ENCODE results near the gene SKAP1.

DNA sequence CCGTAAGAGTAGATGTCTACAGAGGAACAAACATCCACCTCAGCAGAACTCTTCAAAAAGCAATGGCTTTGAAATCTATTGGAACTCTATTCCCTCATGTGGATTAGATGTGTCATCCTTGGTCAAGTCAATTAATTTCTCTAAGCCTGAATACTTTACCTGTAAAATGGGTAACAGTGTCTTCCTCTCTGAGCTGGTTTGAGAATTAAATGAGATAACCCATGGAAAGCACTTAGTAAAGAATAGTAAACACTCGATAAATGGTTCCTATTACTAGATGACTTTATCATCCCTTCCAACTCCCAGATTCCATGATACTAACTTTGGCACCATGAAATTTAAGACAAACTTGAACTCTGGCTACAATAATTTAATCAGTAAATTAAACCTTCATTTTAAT lies 89.1 kb downstream of the SKAP1 start:
- no peak for TF ChIP-seq ISL1 (CRISPR knock-in tag; IDR thresholded peaks at IDR 0.05)
- no peak for TF ChIP-seq ZFP3 (CRISPR knock-in tag; IDR thresholded peaks at IDR 0.05)
- TF ChIP-seq, protein P1, sequence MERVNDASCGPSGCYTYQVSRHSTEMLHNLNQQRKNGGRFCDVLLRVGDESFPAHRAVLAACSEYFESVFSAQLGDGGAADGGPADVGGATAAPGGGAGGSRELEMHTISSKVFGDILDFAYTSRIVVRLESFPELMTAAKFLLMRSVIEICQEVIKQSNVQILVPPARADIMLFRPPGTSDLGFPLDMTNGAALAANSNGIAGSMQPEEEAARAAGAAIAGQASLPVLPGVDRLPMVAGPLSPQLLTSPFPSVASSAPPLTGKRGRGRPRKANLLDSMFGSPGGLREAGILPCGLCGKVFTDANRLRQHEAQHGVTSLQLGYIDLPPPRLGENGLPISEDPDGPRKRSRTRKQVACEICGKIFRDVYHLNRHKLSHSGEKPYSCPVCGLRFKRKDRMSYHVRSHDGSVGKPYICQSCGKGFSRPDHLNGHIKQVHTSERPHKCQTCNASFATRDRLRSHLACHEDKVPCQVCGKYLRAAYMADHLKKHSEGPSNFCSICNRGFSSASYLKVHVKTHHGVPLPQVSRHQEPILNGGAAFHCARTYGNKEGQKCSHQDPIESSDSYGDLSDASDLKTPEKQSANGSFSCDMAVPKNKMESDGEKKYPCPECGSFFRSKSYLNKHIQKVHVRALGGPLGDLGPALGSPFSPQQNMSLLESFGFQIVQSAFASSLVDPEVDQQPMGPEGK (CRISPR knock-in tag; IDR thresholded peaks at IDR 0.05; ENCODE audit: borderline replicate concordance), result no peak
- TF ChIP-seq CSDC2 (CRISPR knock-in tag; IDR thresholded peaks at IDR 0.05), result no peak
- TF ChIP-seq, protein P2, sequence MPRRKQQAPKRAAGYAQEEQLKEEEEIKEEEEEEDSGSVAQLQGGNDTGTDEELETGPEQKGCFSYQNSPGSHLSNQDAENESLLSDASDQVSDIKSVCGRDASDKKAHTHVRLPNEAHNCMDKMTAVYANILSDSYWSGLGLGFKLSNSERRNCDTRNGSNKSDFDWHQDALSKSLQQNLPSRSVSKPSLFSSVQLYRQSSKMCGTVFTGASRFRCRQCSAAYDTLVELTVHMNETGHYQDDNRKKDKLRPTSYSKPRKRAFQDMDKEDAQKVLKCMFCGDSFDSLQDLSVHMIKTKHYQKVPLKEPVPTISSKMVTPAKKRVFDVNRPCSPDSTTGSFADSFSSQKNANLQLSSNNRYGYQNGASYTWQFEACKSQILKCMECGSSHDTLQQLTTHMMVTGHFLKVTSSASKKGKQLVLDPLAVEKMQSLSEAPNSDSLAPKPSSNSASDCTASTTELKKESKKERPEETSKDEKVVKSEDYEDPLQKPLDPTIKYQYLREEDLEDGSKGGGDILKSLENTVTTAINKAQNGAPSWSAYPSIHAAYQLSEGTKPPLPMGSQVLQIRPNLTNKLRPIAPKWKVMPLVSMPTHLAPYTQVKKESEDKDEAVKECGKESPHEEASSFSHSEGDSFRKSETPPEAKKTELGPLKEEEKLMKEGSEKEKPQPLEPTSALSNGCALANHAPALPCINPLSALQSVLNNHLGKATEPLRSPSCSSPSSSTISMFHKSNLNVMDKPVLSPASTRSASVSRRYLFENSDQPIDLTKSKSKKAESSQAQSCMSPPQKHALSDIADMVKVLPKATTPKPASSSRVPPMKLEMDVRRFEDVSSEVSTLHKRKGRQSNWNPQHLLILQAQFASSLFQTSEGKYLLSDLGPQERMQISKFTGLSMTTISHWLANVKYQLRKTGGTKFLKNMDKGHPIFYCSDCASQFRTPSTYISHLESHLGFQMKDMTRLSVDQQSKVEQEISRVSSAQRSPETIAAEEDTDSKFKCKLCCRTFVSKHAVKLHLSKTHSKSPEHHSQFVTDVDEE (CRISPR knock-in tag; IDR thresholded peaks at IDR 0.05), result no peak
- no peak for TF ChIP-seq SNAI2 (CRISPR knock-in tag; IDR thresholded peaks at IDR 0.05)

All from SK-N-SH treated with all-trans-retinoic acid at 6 μM for 48 hours (cell line).